GM18505 (cell line): ENCODE results near the gene ANKRD33.

ENCODE experiments used
- ATAC-seq: cut with Tn5 transposase; IDR thresholded peaks from one replicate; pipeline ENCODE4 v1.9.1; 2021; ENCODE audit not compliant: unreplicated experiment
- POLR2A ChIP-seq: IDR thresholded peaks from 4 replicates; pipeline ENCODE4 v1.6.1; 2011; ENCODE audit warnings: borderline replicate concordance; ENCODE audit not compliant: insufficient read depth, insufficient read length; ENCODE audit errors: extremely low read depth

The ANKRD33 gene

GRCh38 chr12:51890133-51890464, 2.2 kb downstream of the ANKRD33 start:
- no peak for ATAC-seq
- TF ChIP-seq POLR2A: no peak

GRCh38 chr12:51890511-51891171, 2.7 kb downstream of the ANKRD33 start:
- TF ChIP-seq POLR2A: no peak
- ATAC-seq: no peak

- ATAC-seq: no peak
- no peak for TF ChIP-seq POLR2A
Measured at GRCh38 chr12:51891843-51892242, 3.9 kb downstream of the ANKRD33 start.

DNA sequence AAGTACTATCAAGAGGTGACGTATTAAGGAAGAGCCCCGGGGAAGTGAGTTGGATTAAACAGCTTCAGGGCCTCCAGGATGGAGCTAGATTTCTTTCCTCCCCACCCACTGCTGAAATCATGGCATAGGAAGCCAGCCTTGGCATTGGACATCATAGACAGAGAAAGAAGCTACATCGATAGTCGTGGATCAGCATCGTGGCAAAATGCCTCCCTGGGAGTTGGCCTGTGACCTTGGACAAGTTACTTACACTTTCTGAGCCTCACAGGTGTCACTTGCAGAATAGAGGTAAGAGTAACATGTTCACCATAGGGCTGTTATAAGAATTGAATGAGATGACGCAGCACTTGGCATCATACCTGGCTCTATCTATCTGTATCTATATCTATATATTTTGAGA, 5.9 kb downstream of the ANKRD33 start:
- ATAC-seq: no peak

GRCh38 chr12:51895378-51896135, 7.7 kb downstream of the ANKRD33 start:
- ATAC-seq: no peak
- TF ChIP-seq POLR2A: no peak

More for the DNA sequence above, 5.9 kb downstream of the ANKRD33 start:
- TF ChIP-seq POLR2A: no peak

- no peak for TF ChIP-seq POLR2A
- ATAC-seq: no peak
Measured at GRCh38 chr12:51896236-51896635, 8.3 kb downstream of the ANKRD33 start.

DNA sequence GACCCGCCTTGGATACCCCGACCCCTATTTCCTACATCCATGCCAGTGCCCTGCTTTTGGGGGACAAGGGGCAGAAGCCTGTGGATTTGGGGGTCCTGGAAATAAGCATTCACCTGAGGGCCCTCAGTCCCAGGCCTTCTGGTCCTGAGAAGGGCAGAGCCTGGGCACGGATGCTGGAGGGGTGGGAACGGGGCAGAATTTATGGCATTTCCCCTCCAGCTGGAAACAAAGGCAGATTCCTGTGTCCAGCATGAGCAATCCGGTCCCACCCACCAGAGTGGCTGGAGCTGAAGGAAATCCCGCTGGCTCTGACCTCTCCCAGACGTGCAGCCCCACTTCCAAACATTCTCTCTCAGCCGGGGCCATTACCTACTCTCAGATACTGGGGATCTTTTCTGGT, 9.3 kb downstream of the ANKRD33 start:
- no peak for ATAC-seq
- no peak for TF ChIP-seq POLR2A

DNA sequence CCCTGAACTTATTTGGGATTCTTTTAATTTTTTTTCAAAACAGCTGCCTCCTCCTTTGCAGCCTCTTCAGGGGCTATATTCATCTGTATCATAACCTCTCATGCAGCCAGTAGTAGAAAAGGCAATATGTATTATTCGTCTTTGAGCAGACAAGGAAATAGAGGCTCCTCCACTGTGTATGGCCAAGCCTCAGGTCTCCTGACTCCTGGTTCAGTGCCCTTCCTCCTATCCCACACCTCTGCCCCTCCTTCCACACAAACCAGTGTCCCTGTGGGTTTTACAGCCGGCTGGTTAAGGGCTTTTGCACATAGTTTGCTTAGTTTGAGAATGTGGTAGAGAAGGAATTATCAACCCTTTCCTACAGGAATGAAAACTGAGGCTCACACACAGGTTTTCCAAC, 10.6 kb downstream of the ANKRD33 start:
- no peak for TF ChIP-seq POLR2A
- no peak for ATAC-seq

DNA sequence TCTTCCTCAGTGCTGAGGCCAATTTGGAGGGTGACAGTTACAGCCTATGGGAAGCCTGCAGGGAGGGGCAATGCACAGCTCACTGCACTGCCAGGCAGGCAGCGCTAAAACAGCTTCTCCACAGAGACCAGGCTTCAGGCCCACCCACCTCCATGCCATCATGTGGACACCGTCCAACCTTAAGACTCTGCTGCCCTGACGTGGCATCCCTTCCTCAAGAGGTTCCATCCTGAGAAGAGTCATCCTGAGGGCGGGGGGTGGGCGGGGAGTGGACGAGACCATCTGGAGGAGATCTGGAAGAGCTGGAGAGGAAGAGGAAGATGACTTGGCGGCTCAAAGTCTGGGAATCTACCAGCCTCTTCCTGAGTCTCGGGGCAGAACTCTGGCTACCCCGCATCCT, 11.0 kb downstream of the ANKRD33 start:
- TF ChIP-seq POLR2A: no peak
- no peak for ATAC-seq

- no peak for TF ChIP-seq POLR2A
- no peak for ATAC-seq
Measured at GRCh38 chr12:51900323-51900889, 12.5 kb downstream of the ANKRD33 start.

GRCh38 chr12:51901121-51901817, 13.4 kb downstream of the ANKRD33 start:
- ATAC-seq: no peak
- TF ChIP-seq POLR2A: no peak

- no peak for ATAC-seq
- no peak for TF ChIP-seq POLR2A
Measured at GRCh38 chr12:51901881-51902280, 14.0 kb downstream of the ANKRD33 start.

- ATAC-seq: no peak
- TF ChIP-seq POLR2A: no peak
Measured at GRCh38 chr12:51904951-51905470, 17.1 kb downstream of the ANKRD33 start.

DNA sequence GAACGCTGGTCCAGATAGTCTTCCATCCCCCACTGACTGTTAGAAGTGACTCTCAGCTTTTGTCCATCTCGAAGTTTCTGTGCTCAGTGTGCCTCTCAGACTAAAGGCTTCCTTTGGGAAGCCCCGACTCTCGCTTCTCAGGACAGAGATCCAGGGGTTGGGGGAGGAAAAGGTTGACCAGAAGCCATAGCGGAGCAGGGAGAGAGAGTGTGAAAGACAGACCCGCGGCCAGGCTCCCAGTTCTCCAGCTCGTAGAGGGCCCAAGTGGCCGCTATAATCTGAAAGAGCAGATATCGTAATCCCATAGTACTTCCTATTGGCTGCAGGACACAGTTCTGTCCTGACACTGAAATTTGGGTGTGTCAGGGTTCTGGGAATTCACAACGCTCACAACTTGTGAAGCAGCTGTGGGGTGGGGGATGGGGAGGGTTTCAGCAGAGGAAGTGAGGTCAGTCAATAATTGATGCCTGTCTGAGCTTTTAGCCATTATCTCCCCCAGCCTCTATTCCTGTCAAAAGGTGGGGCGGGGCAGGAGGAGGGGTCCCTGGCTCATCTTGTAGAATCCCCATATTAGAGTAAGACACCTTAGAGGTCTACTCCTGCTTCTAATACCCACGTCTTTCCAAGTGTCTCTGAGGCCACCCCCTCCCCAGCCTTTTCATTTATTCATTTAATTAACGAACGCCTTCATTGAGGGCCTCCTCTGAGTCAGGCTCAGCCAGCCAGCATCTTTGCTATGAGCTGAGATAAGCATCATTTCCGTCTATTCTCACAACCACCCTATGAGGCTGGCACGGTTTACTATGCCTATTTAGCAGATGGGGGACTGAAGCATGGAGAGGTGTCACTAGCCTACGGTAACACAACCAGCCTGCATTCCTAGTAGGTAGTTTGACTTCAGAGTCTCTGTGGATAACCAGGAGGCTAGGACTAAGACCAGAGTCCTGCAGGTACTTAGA, 17.8 kb downstream of the ANKRD33 start:
- ATAC-seq: no peak
- no peak for TF ChIP-seq POLR2A
